Keratinocyte (primary cell): ENCODE results near the gene IMPDH1. TPM values are rescaled to one million over a fixed set of nuclear protein-coding genes. Genes with fewer than 3 reads are reported as not detected.
A peak's percentile ranks its signal among the peaks of the same experiment; 100 is the strongest.

Source experiments
- DNase-seq: peaks from one replicate; pipeline ENCODE4 v3.0.0-alpha.2; 2011; ENCODE audit warnings: low read depth, missing footprints, low spot score
- FAIRE-seq: peaks from 2 replicates; lab custom pipeline; 2011; peaks lifted over from hg19 to GRCh38; lab: Jason Lieb, UNC
- H2AFZ ChIP-seq: 2 replicates; pipeline ENCODE4 v1.6.0; 2012; ENCODE audit warnings: low read length, control low read depth, inconsistent platforms; ENCODE audit not compliant: control insufficient read depth
- H3K27ac ChIP-seq: 2 replicates; pipeline ENCODE4 v1.5.1; 2011; ENCODE audit warnings: low read length; ENCODE audit not compliant: control insufficient read depth, insufficient read depth
- H3K27me3 ChIP-seq: 3 replicates; pipeline ENCODE4 v1.6.0; 2011; ENCODE audit warnings: low read length; ENCODE audit not compliant: control insufficient read depth, insufficient read depth; ENCODE audit errors: extremely low read depth
- H3K36me3 ChIP-seq, 2 experiments: 2 replicates in 1 of 2; 3 replicates in 1 of 2; pipeline ENCODE4 v1.5.1; 2011; ENCODE audit warnings: low read length in 2 of 2, mild to moderate bottlenecking in 1 of 2; ENCODE audit not compliant: control insufficient read depth in 2 of 2, insufficient read depth in 2 of 2; ENCODE audit errors: extremely low read depth in 1 of 2
- H3K4me1 ChIP-seq: 3 replicates; pipeline ENCODE4 v1.5.1; 2011; ENCODE audit warnings: low read length; ENCODE audit not compliant: control insufficient read depth, insufficient read depth; ENCODE audit errors: extremely low read depth
- H3K4me2 ChIP-seq: 3 replicates; pipeline ENCODE4 v1.6.0; 2011; ENCODE audit warnings: low read depth, low read length; ENCODE audit not compliant: control insufficient read depth, insufficient read depth; ENCODE audit errors: extremely low read depth
- H3K4me3 ChIP-seq, 3 experiments: fragments of 200-600 bp in 1 of 3; sonication (generic) in 1 of 3; 2 replicates in 2 of 3; 3 replicates in 1 of 3; pipeline ENCODE4 v1.5.1; 2011 to 2016; ENCODE audit warnings: low read length in 3 of 3, mild to moderate bottlenecking in 3 of 3, control low read depth in 2 of 3, inconsistent platforms in 1 of 3, low read depth in 1 of 3, mixed read lengths in 1 of 3, mixed run types in 1 of 3, moderate library complexity in 1 of 3; ENCODE audit not compliant: control insufficient read depth in 2 of 3, insufficient read depth in 2 of 3; ENCODE audit errors: extremely low read depth in 1 of 3
- H3K79me2 ChIP-seq: 2 replicates; pipeline ENCODE4 v1.6.0; 2012; ENCODE audit warnings: low read length; ENCODE audit not compliant: control insufficient read depth, insufficient read depth
- H3K9ac ChIP-seq: 3 replicates; pipeline ENCODE4 v1.6.0; 2011; ENCODE audit warnings: low read length; ENCODE audit not compliant: control insufficient read depth, insufficient read depth; ENCODE audit errors: extremely low read depth
- H3K9me1 ChIP-seq: 3 replicates; pipeline ENCODE4 v1.6.0; 2011; ENCODE audit warnings: low read length; ENCODE audit not compliant: control insufficient read depth, insufficient read depth; ENCODE audit errors: extremely low read depth
- H3K9me3 ChIP-seq: 2 replicates; pipeline ENCODE4 v1.5.1; 2012; ENCODE audit warnings: low read depth, low read length; ENCODE audit not compliant: control insufficient read depth
- H4K20me1 ChIP-seq: 3 replicates; pipeline ENCODE4 v1.6.0; 2011; ENCODE audit warnings: low read length; ENCODE audit not compliant: control insufficient read depth, insufficient read depth; ENCODE audit errors: extremely low read depth
- EZH2 ChIP-seq: IDR thresholded peaks from one replicate; pipeline ENCODE4 v1.6.1; 2012; ENCODE audit warnings: inconsistent platforms, mild to moderate bottlenecking, low read length, moderate library complexity
- dilution Hi-C: fragments of 300-500 bp; cut with MboI; formaldehyde crosslinking; loops from one replicate; pipeline ENCODE4 v1.7.0; 2020; ENCODE audit warnings: low sequenced_read_pairs; ENCODE audit not compliant: extremely low pct_ligation_motif_present
- polyA plus RNA-seq, 5 experiments: library from polyadenylated mRNA; depleted of rRNA in 3 of 5; stranded (reverse) in 3 of 5; stranded (forward) in 1 of 5; unstranded in 1 of 5; fragments of >200 nt; gene quantifications; 1 replicate in 1 of 5; 2 replicates in 3 of 5; 3 replicates in 1 of 5; pipeline versions ENCODE4 v1.2.1 to v1.2.3, GENCODE V29; 2011 to 2012; ENCODE audit warnings: missing spikeins in 2 of 5, low read depth in 1 of 5, low replicate concordance in 1 of 5
- TF ChIP-seq, protein P1 (sequence below), 3 experiments: IDR thresholded peaks in 1 of 3; conservative IDR thresholded peaks in 1 of 3; optimal IDR thresholded peaks in 1 of 3; 2 replicates in 2 of 3; 3 replicates in 1 of 3; pipeline versions ENCODE3 to v1.5.1; 2011; ENCODE audit warnings: low read length in 3 of 3, mild to moderate bottlenecking in 3 of 3, moderate library complexity in 2 of 3, control low read depth in 1 of 3, inconsistent platforms in 1 of 3; ENCODE audit not compliant: insufficient read depth in 2 of 3; ENCODE audit errors: extremely low read depth in 1 of 3

IMPDH1 gene
- polyA plus RNA-seq, 1 donor (not counting 4 experiments of a cell fraction or from before 2014, with no cell fraction given), result 56.2 TPM

GRCh38 chr7:128404143-128404681 lies 5.6 kb downstream of the IMPDH1 start:
- Histone ChIP-seq H3K9ac (peak overlapping the region; percentile 82), H3K27me3 (no peaks in the 10 kb centered on the region), H4K20me1 (no peaks in the 10 kb centered on the region), H3K4me1 (peaks cover 31% of the 10 kb centered on the region), H3K79me2 (peaks cover 15% of the 10 kb centered on the region), H3K4me3 (peak overlapping the region; percentile 50 to 81 (median 60)), H3K27ac (no peak overlapping the region), H3K9me3 (no peaks in the 10 kb centered on the region), H3K36me3 (peaks cover 13 to 23% of the 10 kb centered on the region in 2 experiments), H3K9me1 (no peaks in the 10 kb centered on the region), H3K4me2 (peak overlapping the region; percentile 98), H2AFZ (no peak overlapping the region)
- FAIRE-seq, result no peak
- dilution Hi-C loops, result no loop called here
- no peak for TF ChIP-seq EZH2
- TF ChIP-seq, protein P1, sequence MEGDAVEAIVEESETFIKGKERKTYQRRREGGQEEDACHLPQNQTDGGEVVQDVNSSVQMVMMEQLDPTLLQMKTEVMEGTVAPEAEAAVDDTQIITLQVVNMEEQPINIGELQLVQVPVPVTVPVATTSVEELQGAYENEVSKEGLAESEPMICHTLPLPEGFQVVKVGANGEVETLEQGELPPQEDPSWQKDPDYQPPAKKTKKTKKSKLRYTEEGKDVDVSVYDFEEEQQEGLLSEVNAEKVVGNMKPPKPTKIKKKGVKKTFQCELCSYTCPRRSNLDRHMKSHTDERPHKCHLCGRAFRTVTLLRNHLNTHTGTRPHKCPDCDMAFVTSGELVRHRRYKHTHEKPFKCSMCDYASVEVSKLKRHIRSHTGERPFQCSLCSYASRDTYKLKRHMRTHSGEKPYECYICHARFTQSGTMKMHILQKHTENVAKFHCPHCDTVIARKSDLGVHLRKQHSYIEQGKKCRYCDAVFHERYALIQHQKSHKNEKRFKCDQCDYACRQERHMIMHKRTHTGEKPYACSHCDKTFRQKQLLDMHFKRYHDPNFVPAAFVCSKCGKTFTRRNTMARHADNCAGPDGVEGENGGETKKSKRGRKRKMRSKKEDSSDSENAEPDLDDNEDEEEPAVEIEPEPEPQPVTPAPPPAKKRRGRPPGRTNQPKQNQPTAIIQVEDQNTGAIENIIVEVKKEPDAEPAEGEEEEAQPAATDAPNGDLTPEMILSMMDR (optimal IDR thresholded peaks at IDR 0.05 in 1 of 3, IDR thresholded peaks at IDR 0.05 in 1 of 3, conservative IDR thresholded peaks at IDR 0.05 in 1 of 3; ENCODE audit: extremely low read depth in 1 of 3, insufficient read depth in 2 of 3, low read length in 3 of 3), result no peak
- DNase-seq, result no peak

DNA sequence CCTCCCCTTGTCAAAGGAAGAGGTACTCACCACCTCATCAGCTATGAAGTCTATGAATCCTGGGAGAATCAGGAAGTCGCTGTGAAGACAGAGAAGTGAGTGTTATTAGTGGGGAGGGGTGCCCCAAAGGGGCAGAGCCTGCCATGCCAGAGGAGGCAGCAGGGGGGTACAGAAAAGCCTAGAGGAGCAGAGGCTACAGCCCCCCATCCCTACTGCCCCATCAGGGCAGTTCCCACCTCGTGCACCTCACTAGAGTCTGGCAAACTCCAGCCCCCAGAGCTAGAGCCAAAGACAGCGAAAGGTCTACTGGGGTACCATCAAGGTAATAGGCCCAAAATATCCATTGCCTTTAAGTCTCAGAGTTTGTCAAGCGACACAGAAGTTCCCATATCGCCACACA lies 6.1 kb downstream of the IMPDH1 start:
- Histone ChIP-seq H3K27ac (no peak overlapping the region), H2AFZ (no peak overlapping the region), H3K79me2 (peaks cover 15% of the 10 kb centered on the region), H3K9me1 (no peaks in the 10 kb centered on the region), H3K4me1 (peaks cover 26% of the 10 kb centered on the region), H3K9me3 (no peaks in the 10 kb centered on the region), H3K27me3 (no peaks in the 10 kb centered on the region), H3K36me3 (peaks cover 13 to 24% of the 10 kb centered on the region in 2 experiments), H4K20me1 (no peaks in the 10 kb centered on the region), H3K9ac (no peak overlapping the region), H3K4me2 (no peak overlapping the region), H3K4me3 (no peak overlapping the region)
- no peak for TF ChIP-seq EZH2
- TF ChIP-seq, protein P1 (optimal IDR thresholded peaks at IDR 0.05 in 1 of 3, IDR thresholded peaks at IDR 0.05 in 1 of 3, conservative IDR thresholded peaks at IDR 0.05 in 1 of 3; ENCODE audit: extremely low read depth in 1 of 3, insufficient read depth in 2 of 3, low read length in 3 of 3), result no peak
- no peak for FAIRE-seq
- DNase-seq, result no peak
- dilution Hi-C loops, result no loop called here
